HCEC 1CT (cell line): ENCODE results near the gene PFDN5.

Experiments
- DNase-seq: peaks from one replicate; pipeline ENCODE4 v3.0.0-alpha.2; 2017

Gene PFDN5

DNA sequence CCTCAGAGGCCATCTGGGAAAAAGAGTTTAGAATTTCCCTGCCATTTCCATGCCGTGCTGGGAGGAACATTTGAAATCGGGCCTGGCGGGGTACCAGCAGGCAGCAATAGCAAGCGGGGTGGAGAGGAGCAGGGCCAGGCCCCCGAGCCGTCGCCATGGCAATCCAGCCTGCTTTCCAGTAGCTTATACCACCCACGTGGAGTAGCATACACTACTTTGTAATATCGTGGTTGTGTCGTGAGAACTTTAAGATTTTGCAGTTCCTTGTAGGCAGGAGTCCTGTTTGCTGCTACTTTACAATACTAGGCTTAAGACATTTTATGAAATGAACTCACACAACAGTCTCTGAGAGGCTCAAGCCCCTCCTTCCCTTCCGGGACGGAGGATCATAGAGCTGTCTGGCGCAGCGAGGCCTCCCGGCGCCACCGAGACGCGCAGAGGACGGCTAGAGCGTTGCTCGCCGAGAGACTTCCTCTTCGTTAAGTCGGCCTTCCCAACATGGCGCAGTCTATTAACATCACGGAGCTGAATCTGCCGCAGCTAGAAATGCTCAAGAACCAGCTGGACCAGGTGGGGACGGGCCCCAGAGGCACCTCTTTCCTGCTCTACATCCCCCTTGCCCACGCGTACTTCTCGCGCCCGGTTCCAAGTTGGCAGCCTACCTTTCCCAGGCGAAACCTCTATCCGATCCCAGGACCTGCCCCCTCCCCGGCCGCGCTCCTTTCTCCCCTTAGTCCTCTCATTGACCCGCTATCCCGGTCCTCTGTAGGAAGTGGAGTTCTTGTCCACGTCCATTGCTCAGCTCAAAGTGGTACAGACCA, at the start of gene PFDN5:
Gene PFDN5 (plus strand): TSS at position 473 of the 821 bp plus-strand sequence. CDS start 26 bp downstream, at position 499.
- peak; percentile 84 for DNase-seq

DNA sequence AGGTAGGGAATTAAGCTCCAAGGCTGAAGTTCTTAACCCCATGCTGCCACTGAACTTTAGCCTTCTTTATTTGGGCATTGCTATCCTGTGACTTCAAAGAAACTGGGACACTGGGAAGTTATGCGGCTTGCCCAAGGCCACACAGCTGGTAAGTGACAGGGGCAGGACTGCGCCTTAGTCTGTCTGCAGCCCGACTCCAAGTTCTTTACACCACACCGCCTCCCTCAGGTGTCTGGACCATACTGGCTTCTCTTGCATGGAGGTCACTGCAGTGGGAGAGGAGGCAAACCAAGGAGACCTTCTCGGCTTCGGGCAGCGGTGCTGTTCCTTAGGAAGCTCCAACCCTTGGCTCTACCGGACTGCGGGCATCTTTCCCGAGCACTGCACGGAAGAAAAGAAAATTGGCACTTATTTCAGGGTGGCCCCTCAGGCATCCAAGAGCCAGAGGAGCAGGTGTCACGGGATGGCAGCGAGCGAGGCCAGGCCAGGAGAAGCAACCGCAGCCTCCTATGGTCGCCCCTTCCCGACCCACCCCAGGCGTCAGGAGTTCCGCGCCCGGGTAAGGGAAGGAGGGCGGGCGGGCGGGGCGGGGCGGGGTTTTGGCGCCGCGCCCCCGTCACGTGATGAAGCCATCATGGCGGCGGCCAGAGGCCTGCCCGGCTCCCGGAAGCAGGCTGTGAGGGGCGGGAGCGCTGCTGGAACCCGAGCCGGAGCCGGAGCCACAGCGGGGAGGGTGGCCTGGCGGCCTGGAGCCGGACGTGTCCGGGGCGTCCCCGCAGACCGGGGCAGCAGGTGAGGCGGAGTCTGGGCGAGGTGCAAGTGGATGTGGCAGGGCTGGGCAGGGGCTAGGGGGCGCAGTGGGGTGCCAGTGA, 43.6 kb upstream of the PFDN5 start:
- peak; percentile 72 for DNase-seq

DNA sequence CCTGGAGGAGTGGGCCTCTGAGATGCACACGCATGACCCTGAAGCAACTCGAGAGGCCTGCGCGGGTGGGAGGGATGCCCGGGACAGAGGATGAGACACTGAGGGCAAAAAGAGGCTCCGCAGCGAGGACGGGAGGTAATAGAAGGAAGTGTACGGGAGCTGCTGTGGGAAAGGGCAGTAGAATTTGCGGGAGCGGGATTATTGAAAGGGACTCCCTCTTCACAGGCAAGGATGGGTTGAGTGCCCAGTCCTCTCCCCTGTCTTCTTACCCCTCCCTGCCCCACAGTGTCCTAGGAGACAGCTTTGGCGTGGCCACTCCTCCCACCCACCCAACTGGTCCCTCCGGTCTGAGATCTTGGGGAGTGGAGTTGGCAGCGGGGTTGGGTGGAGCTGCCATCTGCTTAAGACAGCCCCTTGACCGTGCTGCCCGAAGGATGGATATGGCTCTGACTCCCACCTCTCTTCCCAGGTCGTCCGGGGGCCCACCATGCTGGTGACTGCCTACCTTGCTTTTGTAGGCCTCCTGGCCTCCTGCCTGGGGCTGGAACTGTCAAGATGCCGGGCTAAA, 42.9 kb upstream of the PFDN5 start:
- DNase-seq, result peak; percentile 23

DNA sequence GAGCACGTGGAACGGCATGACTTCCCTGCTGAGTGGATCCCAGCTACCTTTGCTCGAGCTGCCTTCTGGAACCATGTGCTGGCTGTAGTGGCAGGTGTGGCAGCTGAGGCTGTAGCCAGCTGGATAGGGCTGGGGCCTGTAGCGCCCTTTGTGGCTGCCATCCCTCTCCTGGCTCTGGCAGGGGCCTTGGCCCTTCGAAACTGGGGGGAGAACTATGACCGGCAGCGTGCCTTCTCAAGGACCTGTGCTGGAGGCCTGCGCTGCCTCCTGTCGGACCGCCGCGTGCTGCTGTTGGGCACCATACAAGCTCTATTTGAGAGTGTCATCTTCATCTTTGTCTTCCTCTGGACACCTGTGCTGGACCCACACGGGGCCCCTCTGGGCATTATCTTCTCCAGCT, 42.0 kb upstream of the PFDN5 start:
- DNase-seq, result no peak

DNA sequence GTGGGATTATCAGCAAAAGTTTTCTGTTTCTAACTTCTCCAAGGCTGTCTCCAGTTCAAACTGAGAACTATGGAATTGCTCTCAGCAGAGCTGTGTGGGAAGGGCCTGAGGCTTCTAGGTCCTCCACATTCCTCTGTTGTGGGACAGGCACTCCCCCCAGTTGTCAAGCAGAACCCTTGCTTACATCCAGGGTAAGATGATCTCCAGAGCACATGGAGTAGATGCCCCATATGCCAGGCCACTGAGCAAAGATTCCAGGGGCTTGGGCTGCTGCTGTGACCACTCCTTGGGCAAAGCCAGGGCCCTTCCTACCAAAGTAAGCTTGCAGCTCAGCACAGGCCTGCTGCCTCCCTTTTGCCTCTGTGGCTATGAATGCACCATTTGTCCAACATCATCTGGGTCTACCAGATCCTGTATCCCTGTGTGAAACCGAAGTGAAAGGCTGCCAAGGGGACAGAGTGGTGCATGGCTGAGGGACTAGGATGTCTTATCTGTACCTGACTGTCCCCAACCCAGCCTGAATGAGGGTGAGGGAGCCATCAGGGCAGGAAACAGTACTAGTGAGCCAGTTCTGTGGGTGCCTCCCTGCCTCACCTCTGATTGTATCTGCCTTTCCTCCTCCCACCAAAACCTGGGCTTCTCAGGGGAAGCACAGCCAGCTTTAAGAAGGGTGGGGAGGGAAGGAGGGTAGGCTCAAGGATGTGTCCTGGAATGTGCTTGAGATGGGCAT, 40.4 kb upstream of the PFDN5 start:
- no peak for DNase-seq

DNA sequence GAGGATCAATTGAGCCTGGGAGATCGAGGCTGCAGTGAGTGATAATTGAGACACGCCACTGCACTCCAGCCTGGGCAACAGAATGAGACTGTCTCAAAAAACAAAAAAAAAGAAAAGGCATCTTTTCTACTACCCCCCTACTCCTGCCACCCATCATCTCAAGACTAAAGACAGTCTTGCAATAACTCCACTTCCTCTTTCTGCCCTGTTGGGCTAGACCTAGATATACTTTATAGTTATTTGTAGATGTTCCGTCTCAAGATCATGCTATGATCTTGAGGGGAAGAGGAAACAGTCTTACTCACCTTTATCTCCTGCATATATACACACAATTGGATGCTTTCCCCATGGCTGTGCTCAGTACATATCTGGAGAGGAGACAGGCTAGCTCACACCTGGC, 39.3 kb upstream of the PFDN5 start:
- no peak for DNase-seq

DNA sequence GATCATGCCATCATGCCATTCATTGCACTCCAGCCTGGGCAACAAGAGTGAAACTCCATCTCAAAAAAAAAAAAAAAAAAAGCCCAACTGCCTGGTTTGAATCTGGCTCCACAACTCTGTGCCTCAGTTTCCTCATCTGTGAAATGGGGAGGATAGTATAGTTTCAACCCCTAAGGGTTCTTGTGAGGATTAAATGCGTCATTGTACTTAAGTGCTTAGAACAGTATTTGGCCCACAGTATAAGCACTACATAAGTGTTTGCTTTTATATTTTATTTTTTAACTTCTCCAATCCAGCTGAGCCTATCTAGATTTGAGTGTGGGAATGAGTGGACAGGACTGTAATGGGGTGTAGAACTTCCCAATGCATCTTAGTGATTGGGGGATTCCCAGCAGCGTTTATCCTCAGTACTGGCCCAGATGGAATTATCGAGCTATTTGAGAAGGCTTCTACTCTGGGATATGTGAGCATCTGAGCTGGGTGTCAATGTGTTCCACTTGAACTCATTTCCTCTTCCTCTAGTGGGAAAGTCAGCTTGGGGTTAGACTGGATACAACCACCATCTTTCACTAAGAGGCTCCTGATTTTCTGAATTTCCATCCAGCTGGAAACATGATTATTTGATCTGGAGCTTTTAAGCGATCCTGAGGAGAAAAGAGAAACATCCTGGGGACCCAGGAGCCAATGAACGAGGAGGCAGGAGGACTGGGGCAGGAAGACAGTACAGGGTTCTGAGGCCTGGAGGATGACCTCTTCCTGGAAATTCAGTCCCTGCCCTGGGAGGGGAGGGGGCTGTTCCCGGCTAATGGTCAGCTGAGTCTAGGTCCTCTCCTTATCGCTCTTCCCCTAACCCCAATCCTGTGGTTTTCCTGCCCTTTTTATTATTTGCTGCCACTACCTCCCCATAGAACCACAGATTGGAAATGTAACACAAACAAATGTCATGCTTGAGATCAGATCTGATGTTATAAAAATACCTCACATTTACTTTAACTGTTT, 36.5 kb upstream of the PFDN5 start:
- DNase-seq, result no peak

DNA sequence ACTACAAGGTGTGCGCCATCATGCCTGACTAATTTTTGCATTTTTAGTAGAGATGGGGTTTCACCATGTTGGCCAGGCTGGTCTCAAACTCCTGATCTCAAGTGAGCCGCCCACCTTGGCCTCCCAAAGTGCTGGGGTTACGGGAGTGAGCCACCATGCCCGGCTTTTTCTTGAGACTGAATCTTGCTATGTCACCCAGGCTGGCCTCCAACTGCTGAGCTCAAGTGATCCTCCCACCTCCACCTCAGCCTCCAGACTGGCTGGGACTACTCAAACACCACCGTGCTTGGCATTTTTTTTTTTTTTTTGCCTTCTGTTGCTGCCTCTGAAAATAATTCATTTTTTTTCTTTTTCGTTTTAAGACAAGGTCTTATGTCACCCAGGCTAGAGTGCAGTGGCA, 35.5 kb upstream of the PFDN5 start:
- no peak for DNase-seq

DNA sequence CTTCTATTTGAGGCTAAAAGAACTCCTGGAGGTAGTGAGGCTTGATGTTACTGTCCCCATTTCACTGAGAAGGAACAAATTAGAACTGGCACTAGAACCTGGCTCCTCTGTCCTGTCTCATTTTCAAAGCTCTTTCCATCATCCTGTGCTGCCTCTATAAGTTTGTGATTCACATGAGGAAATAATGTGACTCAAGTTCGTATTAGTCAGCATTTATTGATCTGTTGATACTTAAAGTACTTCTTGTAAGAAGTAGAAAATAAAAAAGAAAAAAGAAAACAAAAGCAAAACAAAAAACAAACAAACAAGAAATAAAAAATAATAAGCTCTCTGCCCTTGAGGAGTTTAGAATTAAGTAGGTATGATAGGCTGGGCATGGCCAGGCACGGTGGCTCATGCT, 29.6 kb upstream of the PFDN5 start:
- peak; percentile 18 for DNase-seq

DNA sequence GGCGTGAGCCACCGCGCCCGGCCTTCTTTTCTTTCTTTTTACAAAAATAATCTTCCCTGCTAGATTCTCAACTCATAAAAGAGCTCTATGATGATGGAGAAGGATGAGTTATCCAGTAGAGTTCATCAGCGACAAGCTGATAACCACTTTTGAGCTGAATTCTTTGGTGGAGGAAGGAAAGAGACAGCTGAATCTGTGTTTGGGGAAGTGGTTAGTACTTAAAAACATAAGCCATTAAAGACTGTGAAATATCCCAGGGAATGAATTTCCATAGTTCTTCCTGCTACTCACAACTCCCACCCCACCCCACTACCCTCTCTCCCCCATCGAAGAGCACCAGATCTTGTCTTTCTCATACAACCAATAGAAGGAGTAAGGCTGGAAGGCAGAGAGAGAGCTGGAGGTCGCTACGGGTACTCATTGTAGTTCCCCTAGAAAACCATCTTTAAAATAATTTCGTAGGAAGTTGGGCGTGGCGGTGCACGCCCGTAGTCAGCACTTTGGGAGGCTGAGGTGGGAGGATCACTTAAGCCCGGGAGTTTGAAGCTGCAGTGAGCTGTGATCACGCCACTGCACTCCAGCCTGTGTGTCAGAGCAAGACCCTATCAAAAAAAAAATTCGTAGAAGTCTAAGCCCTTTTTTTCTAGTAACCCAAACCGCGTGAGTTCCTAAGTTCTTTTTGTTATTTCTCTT, 27.9 kb upstream of the PFDN5 start:
- DNase-seq, result no peak

DNA sequence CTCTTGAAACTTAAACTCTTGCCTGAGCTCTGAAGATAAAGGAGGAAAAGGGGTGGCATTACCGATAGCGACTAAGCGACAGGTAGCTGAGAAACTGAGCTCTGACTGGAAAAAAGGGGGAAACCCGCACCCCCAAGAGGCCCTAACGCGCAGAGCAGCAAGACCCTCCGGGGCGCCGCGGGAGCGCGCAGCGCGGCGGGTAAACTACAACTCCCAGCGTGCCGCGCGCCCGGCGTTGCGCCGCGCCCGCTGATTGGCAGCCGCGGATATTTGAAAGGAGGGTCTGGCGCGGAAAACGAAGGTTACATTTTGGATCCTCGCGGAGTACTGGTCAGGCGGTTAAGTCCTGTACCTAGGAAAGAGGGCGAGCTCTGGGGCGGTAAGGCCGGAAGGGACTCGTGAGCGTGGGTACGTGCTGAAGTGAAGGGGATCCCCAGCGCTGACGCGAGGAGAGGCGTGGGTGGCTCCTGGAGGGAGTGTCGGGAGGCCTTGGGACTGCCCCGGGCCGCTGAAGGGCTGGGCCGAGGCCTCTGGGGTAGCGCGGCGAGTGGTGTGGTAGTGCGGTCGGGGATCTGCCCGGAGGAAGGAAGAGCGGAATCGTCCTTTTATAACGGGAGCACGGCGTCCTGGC, 27.2 kb upstream of the PFDN5 start, which contains the start of gene ESPL1:
Gene ESPL1 (plus strand): TSS at position 301 of the 631 bp plus-strand sequence. CDS start 468 bp downstream, outside the sequence.
- DNase-seq, result peak; percentile 73

DNA sequence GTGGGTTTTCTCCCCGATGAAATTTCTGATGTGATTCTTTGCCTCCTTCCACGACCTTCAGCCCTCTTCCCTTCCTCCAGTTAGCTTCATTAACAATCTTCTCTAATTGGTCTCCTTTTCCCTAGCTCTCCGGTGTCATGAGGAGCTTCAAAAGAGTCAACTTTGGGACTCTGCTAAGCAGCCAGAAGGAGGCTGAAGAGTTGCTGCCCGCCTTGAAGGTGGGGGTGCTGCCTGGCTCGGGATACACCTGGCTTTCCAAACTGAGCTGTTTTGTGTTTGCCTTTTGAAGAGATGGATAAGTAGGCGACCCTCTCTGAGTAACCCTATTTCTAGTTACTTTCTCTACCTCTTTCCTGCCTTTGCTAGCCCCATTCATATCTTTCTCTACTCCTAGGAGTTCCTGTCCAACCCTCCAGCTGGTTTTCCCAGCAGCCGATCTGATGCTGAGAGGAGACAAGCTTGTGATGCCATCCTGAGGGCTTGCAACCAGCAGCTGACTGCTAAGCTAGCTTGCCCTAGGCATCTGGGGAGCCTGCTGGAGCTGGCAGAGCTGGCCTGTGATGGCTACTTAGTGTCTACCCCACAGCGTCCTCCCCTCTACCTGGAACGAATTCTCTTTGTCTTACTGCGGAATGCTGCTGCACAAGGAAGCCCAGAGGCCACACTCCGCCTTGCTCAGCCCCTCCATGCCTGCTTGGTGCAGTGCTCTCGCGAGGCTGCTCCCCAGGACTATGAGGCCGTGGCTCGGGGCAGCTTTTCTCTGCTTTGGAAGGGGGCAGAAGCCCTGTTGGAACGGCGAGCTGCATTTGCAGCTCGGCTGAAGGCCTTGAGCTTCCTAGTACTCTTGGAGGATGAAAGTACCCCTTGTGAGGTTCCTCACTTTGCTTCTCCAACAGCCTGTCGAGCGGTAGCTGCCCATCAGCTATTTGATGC, 26.4 kb upstream of the PFDN5 start:
- peak; percentile 12 for DNase-seq

DNA sequence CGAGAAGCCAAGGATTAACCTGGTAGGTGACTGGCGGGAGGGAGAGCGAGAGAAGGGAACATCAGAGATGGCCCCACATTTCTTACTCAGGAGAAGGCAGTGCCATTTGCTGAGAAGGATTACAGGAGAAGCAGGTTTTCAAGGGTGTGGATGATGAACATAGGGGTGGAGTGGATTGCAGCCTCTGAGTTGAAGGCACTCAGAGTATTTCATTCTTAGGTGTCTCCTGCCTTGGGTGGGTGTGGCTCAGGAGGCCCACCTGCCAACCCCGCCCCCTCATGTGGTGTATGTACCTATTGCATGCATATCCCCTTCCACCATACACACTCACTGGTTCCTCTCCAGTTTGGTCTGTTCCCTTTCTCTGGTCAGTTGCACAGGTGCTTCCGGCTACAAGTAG, 20.9 kb upstream of the PFDN5 start:
- DNase-seq, result no peak

DNA sequence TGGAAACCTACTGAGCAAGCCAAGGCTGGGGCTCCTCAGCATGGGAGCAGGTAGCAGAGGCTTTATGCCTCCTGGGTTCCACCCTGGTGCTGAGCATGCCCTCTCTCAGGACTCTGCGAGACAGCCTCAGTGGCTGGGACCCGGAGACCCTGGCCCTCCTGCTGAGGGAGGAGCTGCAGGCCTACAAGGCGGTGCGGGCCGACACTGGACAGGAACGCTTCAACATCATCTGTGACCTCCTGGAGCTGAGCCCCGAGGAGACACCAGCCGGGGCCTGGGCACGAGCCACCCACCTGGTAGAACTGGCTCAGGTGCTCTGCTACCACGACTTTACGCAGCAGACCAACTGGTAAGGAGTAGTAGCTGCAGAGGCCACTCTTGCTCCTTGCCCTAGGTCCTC, 18.8 kb upstream of the PFDN5 start:
- no peak for DNase-seq

DNA sequence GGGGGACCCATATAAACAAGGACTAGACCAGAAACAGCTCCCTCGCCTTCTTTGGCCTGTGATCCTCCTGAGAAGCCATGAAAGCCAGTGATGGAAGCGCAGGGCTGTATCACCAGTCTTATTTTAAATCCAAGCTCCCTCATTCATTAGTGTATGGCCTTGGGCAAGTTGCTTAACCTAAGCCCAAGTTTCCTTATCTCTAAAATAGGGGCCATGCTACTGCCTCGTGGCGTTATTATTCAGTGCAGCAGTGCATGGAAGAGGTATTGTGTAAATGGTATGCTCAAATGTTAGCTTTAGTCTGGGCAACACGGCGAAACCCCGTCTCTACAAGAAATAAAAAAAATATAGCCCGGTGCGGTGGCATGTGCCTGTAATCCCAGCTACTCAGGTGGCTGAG, 17.4 kb upstream of the PFDN5 start:
- DNase-seq, result no peak

DNA sequence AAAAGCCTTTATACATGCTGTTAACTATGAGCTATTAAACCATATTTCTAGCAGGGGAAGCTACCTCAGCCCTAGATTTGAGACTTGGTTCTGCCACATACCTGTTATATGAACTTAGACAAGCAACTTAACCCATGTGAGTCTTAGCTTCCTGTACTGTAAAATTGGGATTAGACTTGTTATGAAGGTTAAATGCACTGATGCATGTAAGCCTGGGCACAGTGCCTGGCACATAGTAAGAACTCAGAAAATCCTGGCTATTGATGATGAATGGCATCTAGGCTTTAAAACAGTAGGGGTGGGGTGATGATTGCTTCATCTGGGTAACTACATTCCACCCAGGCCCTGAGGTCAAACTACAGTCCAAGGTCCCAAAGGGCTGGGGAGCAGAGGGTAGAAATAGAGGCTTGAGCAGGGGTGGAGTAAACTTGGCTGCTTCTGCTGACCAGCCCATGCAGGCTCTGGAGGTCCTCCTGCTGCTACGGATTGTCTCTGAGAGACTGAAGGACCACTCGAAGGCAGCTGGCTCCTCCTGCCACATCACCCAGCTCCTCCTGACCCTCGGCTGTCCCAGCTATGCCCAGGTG, 16.0 kb upstream of the PFDN5 start:
- no peak for DNase-seq

DNA sequence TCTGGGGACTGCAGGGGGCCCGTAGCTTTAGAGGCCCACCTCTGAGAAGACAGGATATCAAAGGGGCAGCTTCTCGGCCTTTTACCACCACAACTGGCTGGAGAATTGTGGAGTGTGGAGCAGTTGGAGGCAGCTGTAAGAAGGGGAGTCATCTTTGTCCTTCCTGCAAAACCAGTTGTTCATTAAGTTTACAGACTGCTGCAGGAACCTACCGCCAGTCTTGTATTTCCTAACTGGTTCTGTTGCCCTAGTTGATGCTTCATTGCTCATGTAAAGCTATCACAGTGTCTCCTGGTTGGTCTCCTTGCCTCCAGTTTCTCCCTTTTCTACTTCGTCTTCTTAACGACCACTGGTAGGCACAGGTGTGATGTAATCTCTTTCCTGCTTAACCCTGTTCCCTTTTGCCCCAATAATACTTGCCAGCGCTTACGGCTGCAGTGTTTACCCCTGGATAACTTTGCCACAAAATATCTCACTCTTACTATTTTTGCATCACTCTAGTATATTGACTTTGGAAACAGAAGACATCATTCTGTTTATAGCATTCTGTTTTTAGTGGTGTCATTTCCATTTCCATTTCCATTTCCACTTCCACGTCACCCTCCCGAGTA, 15.3 kb upstream of the PFDN5 start:
- no peak for DNase-seq

DNA sequence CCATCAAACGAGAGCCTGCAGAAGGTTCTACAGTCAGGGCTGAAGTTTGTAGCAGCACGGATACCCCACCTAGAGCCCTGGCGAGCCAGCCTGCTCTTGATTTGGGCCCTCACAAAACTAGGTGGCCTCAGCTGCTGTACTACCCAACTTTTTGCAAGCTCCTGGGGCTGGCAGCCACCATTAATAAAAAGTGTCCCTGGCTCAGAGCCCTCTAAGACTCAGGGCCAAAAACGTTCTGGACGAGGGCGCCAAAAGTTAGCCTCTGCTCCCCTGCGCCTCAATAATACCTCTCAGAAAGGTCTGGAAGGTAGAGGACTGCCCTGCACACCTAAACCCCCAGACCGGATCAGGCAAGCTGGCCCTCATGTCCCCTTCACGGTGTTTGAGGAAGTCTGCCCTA, 8.9 kb upstream of the PFDN5 start:
- DNase-seq, result no peak
